HUES64 (cell line): ENCODE measurements around the gene THADA.

ENCODE experiments used
- H3K27ac ChIP-seq: 2 replicates; pipeline ENCODE4 v1.7.0; 2013; ENCODE audit warnings: low read depth, low read length, inconsistent platforms
- H3K27me3 ChIP-seq: 2 replicates; pipeline ENCODE4 v1.6.1; 2013; ENCODE audit warnings: mild to moderate bottlenecking, low read length; ENCODE audit not compliant: insufficient read depth
- H3K36me3 ChIP-seq: 2 replicates; pipeline ENCODE4 v1.6.1; 2013; ENCODE audit warnings: mild to moderate bottlenecking, low read length; ENCODE audit not compliant: insufficient read depth
- H3K4me1 ChIP-seq: 2 replicates; pipeline ENCODE4 v1.6.1; 2013; ENCODE audit warnings: mild to moderate bottlenecking, low read length, moderate library complexity; ENCODE audit not compliant: insufficient read depth
- H3K4me3 ChIP-seq: 2 replicates; pipeline ENCODE4 v1.5.1; 2013; ENCODE audit warnings: mild to moderate bottlenecking, low read length, moderate library complexity
- H3K9ac ChIP-seq: 2 replicates; pipeline ENCODE4 v1.6.1; 2013; ENCODE audit warnings: mild to moderate bottlenecking, low read depth, low read length
- H3K9me3 ChIP-seq: 2 replicates; pipeline ENCODE4 v1.6.1; 2013; ENCODE audit warnings: low read depth, low read length; ENCODE audit not compliant: insufficient read depth
- WGBS: fragments of 150-250, 120-280 bp; methylation state at CpG from one replicate; pipeline ENCODE4 v1.1.7; 2013; ENCODE audit warnings: missing lambda C conversion rate; 5-methylcytosine and 5-hydroxymethylcytosine counted together

THADA gene

GRCh38 chr2:43276266-43276941 lies 319.4 kb downstream of the THADA start:
- Histone ChIP-seq H3K27ac (no peak overlapping the region), H3K4me1 (no peaks in the 10 kb centered on the region; the same call in 1 of the 2 replicates), H3K27me3 (no peaks in the 10 kb centered on the region), H3K4me3 (no peak overlapping the region), H3K9me3 (no peaks in the 10 kb centered on the region), H3K9ac (no peak overlapping the region), H3K36me3 (no peaks in the 10 kb centered on the region)
- 92% methylated on average over 5 of the region's 6 CpGs for WGBS

DNA sequence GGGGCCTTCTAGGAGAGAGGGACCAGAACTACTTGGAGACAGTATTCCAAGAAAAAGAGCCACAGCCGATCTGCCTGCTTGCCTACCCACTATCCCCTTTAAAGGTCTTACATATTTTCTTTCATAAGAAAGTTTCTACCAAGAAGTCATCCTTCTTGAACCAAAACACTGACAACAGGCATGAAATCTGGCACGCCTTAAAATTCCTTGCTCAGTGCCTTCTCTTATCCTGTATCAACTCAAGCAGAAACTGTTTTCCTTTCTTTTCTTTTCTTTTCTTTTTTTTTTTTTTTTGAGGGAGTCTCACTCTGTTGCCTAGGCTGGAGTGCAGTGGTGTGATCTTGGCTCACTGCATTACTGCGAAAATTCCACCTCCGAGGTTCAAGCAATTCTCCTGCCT lies 321.1 kb downstream of the THADA start:
- Histone ChIP-seq H3K36me3 (no peaks in the 10 kb centered on the region), H3K9me3 (no peaks in the 10 kb centered on the region), H3K9ac (no peak overlapping the region), H3K27ac (no peak overlapping the region), H3K4me3 (no peak overlapping the region), H3K27me3 (no peaks in the 10 kb centered on the region), H3K4me1 (no peaks in the 10 kb centered on the region; the same call in 1 of the 2 replicates)
- 96% methylated on average over 4 of the region's 4 CpGs for WGBS

DNA sequence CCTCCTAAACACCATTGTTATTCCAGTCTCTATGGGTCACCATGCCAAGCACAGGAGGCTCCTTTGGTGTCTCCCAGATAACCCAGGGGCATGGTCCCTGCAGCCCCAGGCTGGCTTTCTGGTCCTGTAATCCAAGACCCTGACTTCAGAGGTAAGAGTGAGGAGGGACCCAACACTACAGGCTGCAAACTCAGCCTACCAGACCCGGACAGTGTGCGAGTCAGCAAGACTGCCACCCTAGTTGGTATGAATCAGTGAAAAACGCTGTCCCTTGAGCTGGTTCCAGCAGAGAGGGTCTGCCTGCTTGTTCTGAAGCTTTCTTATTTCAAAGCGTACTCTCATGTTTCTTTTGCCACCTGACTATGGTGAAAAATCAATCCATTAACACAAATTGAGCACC lies 321.8 kb downstream of the THADA start:
- Histone ChIP-seq H3K9ac (no peak overlapping the region), H3K36me3 (no peaks in the 10 kb centered on the region), H3K27me3 (no peaks in the 10 kb centered on the region), H3K9me3 (no peaks in the 10 kb centered on the region), H3K4me3 (no peak overlapping the region), H3K4me1 (no peaks in the 10 kb centered on the region; the same call in 1 of the 2 replicates), H3K27ac (no peak overlapping the region)
- 91% methylated on average over 4 of the region's 4 CpGs for WGBS

DNA sequence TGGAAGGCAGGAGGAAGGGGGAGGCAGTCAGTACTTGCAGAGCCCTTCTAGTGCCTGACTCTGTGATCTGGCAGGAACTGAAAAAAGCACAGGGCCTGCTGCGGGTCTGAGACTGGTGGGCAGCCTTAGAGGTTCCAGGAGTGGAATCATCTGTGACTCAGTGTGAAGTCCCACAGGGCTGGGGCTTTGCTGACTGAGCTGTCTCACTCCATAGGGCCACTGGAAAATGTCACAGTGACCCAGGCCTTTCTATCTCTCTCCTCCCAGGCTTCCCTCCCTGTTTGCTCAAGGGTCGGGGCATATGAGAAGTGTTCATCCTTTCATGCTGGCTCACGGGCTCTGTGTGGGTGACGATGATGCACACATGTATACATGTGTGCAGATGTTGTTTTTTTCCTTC lies 322.3 kb downstream of the THADA start:
- 97% methylated on average over 4 of the region's 4 CpGs for WGBS
- H3K27me3 ChIP-seq: no peaks in the 10 kb centered on the region
- no peak overlapping the region for H3K4me3 ChIP-seq
- no peaks in the 10 kb centered on the region; the same call in 1 of the 2 replicates for H3K4me1 ChIP-seq
- no peak overlapping the region for H3K27ac ChIP-seq
- H3K9ac ChIP-seq: no peak overlapping the region
- H3K9me3 ChIP-seq: no peaks in the 10 kb centered on the region
- H3K36me3 ChIP-seq: no peaks in the 10 kb centered on the region

- Histone ChIP-seq H3K27ac (no peak overlapping the region), H3K4me1 (peaks cover 3% of the 10 kb centered on the region; the same call in 1 of the 2 replicates), H3K9ac (no peak overlapping the region), H3K9me3 (no peaks in the 10 kb centered on the region), H3K36me3 (no peaks in the 10 kb centered on the region), H3K4me3 (no peak overlapping the region), H3K27me3 (no peaks in the 10 kb centered on the region)
- WGBS: 90% methylated on average over 4 of the region's 4 CpGs
These were observed 324.8 kb downstream of the THADA start for GRCh38 chr2:43270930-43271615.

GRCh38 chr2:43270461-43270860 lies 325.4 kb downstream of the THADA start:
- H3K9me3 ChIP-seq: no peaks in the 10 kb centered on the region
- no peak overlapping the region for H3K9ac ChIP-seq
- no peaks in the 10 kb centered on the region for H3K27me3 ChIP-seq
- 98% methylated on average over 2 of the region's 2 CpGs for WGBS
- no peak overlapping the region for H3K4me3 ChIP-seq
- no peak overlapping the region for H3K27ac ChIP-seq
- H3K4me1 ChIP-seq: peaks cover 8% of the 10 kb centered on the region; the same call in 1 of the 2 replicates
- H3K36me3 ChIP-seq: no peaks in the 10 kb centered on the region

GRCh38 chr2:43269706-43270105 lies 326.1 kb downstream of the THADA start:
- no peaks in the 10 kb centered on the region for H3K36me3 ChIP-seq
- WGBS: 88% methylated on average over 3 of the region's 3 CpGs

DNA sequence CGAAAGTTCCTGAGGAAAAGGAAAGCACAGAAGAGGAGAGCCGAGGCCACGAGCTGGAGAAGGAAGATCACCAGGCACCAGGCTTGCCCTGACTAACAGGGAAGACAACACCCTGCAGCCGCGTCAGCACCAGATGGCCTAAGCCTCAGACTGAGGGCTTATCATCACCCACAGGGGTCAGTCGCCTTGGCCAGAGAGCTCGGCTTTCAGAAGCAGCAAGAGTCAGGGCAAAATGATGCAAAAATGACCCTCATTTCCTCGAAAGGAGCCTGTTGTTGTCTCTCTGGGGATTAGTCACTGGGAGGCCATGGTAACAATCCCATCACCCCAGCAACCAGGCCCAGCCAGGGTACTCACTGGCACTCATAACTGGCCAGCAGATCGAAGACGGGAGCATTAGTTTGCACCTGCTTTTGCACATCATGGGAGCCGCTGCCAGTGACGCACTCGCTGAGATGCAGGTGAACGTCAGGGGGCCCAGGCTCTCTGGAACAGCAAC lies 326.7 kb downstream of the THADA start:
- Histone ChIP-seq H3K9me3 (no peaks in the 10 kb centered on the region), H3K4me3 (no peak overlapping the region), H3K27me3 (no peaks in the 10 kb centered on the region), H3K4me1 (peaks cover 9% of the 10 kb centered on the region; the same call in 1 of the 2 replicates), H3K36me3 (no peaks in the 10 kb centered on the region), H3K9ac (no peak overlapping the region), H3K27ac (no peak overlapping the region)
- WGBS: 87% methylated on average over 14 of the region's 14 CpGs

More at GRCh38 chr2:43269706-43270105, 326.1 kb downstream of the THADA start:
- Histone ChIP-seq H3K27ac (no peak overlapping the region), H3K9ac (no peak overlapping the region), H3K4me1 (peaks cover 9% of the 10 kb centered on the region; the same call in 1 of the 2 replicates), H3K27me3 (no peaks in the 10 kb centered on the region), H3K4me3 (no peak overlapping the region), H3K9me3 (no peaks in the 10 kb centered on the region)

GRCh38 chr2:43268066-43268953 lies 327.5 kb downstream of the THADA start:
- 87% methylated on average over 10 of the region's 10 CpGs for WGBS
- no peak overlapping the region for H3K9ac ChIP-seq
- H3K4me1 ChIP-seq: peaks cover 9% of the 10 kb centered on the region; the same call in 1 of the 2 replicates
- no peak overlapping the region for H3K4me3 ChIP-seq
- no peaks in the 10 kb centered on the region for H3K36me3 ChIP-seq
- H3K27me3 ChIP-seq: no peaks in the 10 kb centered on the region
- no peak overlapping the region for H3K27ac ChIP-seq
- no peaks in the 10 kb centered on the region for H3K9me3 ChIP-seq

GRCh38 chr2:43267381-43267780 lies 328.5 kb downstream of the THADA start:
- H3K27ac ChIP-seq: no peak overlapping the region
- H3K9me3 ChIP-seq: no peaks in the 10 kb centered on the region
- WGBS: 92% methylated on average over 7 of the region's 7 CpGs

More at GRCh38 chr2:43267381-43267780, 328.5 kb downstream of the THADA start:
- no peak overlapping the region for H3K4me3 ChIP-seq
- H3K36me3 ChIP-seq: no peaks in the 10 kb centered on the region
- peaks cover 9% of the 10 kb centered on the region; the same call in 1 of the 2 replicates for H3K4me1 ChIP-seq
- no peak overlapping the region for H3K9ac ChIP-seq
- H3K27me3 ChIP-seq: no peaks in the 10 kb centered on the region
